Measurements from ENCODE around the gene COL4A4. TPM values are rescaled to one million over a fixed set of nuclear protein-coding genes. Genes with fewer than 3 reads are reported as not detected.

Gene COL4A4
- total RNA-seq, 4 donors from 2014 or later: 5.0 to 5.5 (median 5.2) TPM

DNA sequence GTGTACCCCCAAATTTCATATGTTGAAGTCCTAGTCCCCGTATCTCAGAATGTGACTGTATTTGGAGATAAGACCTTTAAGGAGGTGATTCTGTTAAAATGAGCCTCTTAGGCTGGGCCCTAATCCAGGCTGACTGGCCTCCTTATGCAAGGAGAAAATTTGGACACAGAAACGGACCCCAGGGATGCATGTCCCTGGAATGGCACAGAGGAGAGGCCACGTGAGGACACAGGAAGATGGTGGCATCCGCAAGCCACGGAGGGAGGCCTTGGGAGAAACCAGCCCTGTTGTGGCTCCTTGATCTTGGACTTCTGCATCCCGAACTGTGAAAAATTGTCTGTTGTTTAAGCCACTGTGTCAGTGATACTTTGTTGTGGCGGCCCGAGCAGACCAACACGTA lies 150.7 kb downstream of the COL4A4 start:
- no peaks in the 10 kb centered on the region for H3K4me1 ChIP-seq
- no peaks in the 10 kb centered on the region for H3K27me3 ChIP-seq
- H3K36me3 ChIP-seq: no peaks in the 10 kb centered on the region
- TF ChIP-seq POLR2A (IDR thresholded peaks at IDR 0.05): no peak
- no peak for TF ChIP-seq EP300 (IDR thresholded peaks at IDR 0.05)
- TF ChIP-seq, protein P1, sequence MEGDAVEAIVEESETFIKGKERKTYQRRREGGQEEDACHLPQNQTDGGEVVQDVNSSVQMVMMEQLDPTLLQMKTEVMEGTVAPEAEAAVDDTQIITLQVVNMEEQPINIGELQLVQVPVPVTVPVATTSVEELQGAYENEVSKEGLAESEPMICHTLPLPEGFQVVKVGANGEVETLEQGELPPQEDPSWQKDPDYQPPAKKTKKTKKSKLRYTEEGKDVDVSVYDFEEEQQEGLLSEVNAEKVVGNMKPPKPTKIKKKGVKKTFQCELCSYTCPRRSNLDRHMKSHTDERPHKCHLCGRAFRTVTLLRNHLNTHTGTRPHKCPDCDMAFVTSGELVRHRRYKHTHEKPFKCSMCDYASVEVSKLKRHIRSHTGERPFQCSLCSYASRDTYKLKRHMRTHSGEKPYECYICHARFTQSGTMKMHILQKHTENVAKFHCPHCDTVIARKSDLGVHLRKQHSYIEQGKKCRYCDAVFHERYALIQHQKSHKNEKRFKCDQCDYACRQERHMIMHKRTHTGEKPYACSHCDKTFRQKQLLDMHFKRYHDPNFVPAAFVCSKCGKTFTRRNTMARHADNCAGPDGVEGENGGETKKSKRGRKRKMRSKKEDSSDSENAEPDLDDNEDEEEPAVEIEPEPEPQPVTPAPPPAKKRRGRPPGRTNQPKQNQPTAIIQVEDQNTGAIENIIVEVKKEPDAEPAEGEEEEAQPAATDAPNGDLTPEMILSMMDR (IDR thresholded peaks at IDR 0.05): no peak
- TF ChIP-seq POLR2AphosphoS5 (IDR thresholded peaks at IDR 0.05): no peak
- no peaks in the 10 kb centered on the region for H3K9me3 ChIP-seq
- H3K27ac ChIP-seq: no peak overlapping the region
- no peak for ATAC-seq
- H3K4me3 ChIP-seq: no peak overlapping the region
- 81 to 91% methylated on average over 4 to 9 of the region's 9 CpGs for WGBS, 2 donors (ENCODE audit: low coverage in 1 of 2)

DNA sequence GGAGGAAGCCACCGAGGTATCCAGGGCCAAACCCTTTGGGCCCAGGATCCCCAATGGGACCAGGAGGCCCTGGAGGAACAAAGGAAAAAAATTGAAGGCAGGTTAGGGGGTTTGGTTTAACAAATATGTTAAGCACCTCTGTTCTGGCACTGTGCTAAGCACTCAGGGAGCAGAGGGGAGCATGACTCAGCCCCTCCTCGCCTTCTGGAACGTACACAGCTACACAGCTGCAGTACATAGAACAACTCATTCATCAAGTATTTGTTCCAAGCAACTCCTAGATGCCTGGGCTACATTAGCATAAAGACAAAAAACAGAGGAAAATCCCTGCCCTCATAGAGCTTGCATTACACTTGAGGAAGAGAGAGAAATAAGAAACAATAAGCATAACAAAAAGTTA lies 153.6 kb downstream of the COL4A4 start:
- no peak overlapping the region for H3K27ac ChIP-seq
- ATAC-seq: no peak
- no peaks in the 10 kb centered on the region for H3K4me1 ChIP-seq
- H3K9me3 ChIP-seq: no peaks in the 10 kb centered on the region
- no peaks in the 10 kb centered on the region for H3K36me3 ChIP-seq
- no peaks in the 10 kb centered on the region for H3K27me3 ChIP-seq
- 29% methylated on average over 2 of the region's 3 CpGs; no CpG with 5 or more reads in 1 of the 2 donors for WGBS, 2 donors (ENCODE audit: low coverage in 1 of 2)
- H3K4me3 ChIP-seq: no peak overlapping the region
- TF ChIP-seq POLR2AphosphoS5 (IDR thresholded peaks at IDR 0.05) (no peak), EP300 (IDR thresholded peaks at IDR 0.05) (no peak), POLR2A (IDR thresholded peaks at IDR 0.05) (no peak)
- TF ChIP-seq, protein P1 (IDR thresholded peaks at IDR 0.05): no peak

DNA sequence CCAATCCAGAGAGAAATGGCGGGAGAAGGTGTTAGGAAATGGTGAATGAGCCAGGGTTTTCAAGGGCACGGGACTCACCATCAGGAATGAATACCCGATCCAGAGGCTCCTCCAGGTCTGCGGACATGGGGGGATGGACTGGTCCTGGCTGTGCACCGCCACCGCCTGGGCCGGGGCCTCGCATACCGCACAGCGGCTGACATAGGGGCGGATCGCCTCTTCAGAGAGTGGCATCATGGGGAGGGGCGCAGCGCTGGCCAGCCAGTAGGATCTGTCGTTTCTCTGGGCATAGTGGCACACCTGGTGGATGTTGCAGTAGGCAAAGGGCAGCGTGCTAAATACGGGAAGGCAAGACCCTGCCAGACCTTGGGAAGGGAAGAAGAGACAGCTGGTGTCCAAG lies 156.1 kb downstream of the COL4A4 start:
- no peak for ATAC-seq
- WGBS, 2 donors (ENCODE audit: low coverage in 1 of 2): 93% methylated on average over 5 of the region's 17 CpGs; no CpG with 5 or more reads in 1 of the 2 donors
- no peaks in the 10 kb centered on the region for H3K36me3 ChIP-seq

DNA sequence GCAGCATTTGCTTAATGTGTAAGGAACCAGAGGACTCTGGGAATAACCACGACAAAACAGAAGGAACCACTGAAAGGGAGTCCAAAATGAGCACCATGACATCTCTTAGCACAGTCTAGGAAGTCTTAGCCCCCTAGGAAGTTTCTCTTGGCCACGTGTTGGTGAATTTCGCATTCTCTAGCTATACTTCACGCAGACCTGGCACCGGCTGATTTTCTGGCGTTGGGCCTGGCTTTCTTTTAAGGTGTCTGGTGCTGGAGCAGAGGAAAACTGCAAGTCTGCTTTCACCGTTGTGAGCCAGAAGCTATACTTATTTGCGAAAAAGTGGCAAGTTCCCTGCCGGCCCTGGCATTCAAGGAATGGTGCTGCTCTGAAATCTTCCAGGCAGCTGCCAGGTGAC lies 156.9 kb downstream of the COL4A4 start:
- H3K27ac ChIP-seq: no peak overlapping the region
- ATAC-seq: no peak
- no peaks in the 10 kb centered on the region for H3K27me3 ChIP-seq
- H3K36me3 ChIP-seq: no peaks in the 10 kb centered on the region
- WGBS, 2 donors (ENCODE audit: low coverage in 1 of 2): 65 to 75% methylated on average over 4 to 9 of the region's 9 CpGs
- H3K9me3 ChIP-seq: no peaks in the 10 kb centered on the region
- H3K4me1 ChIP-seq: no peaks in the 10 kb centered on the region
- no peak overlapping the region for H3K4me3 ChIP-seq
- TF ChIP-seq EP300 (IDR thresholded peaks at IDR 0.05): no peak
- TF ChIP-seq, protein P1 (IDR thresholded peaks at IDR 0.05): no peak
- no peak for TF ChIP-seq POLR2A (IDR thresholded peaks at IDR 0.05)

More for the DNA sequence above, 156.1 kb downstream of the COL4A4 start:
- Histone ChIP-seq H3K4me3 (no peak overlapping the region), H3K4me1 (no peaks in the 10 kb centered on the region), H3K27me3 (no peaks in the 10 kb centered on the region), H3K27ac (no peak overlapping the region), H3K9me3 (no peaks in the 10 kb centered on the region)
- TF ChIP-seq POLR2A (IDR thresholded peaks at IDR 0.05) (no peak), EP300 (IDR thresholded peaks at IDR 0.05) (no peak), POLR2AphosphoS5 (IDR thresholded peaks at IDR 0.05) (no peak)
- TF ChIP-seq, protein P1 (IDR thresholded peaks at IDR 0.05): no peak

DNA sequence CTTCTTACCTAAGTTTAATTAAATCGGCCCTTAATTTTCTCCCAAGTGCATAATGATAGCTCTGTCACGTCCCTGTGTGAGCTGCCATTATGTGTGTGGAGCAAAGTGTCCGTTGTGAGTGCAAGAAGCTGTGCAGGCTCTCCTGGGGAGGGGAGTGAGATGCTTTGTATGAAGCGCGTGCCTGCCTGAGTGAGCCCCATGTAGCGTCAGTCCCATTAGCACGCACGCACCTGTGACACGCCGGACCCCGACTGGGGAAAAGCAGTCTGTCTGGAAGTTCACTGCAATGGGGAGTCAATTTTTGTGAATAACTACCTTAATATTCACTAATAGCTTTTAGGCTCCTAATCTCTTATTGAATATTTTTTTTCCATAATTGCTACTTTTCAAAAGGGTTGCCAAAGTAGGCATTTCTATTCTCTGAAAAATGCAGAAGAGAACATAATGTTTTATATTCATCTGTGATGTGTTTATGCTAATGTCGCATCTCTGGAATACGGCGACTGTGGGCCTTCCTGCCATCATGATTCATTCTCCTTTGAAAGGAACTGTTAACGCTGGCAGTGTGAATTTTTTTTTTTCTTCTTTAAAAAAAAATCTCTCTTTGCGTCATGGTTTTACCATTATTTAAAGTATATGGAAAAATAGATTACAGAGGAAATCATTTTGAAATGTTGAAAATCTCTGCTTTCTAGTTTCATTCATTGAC lies 157.7 kb downstream of the COL4A4 start:
- H3K27me3 ChIP-seq: no peaks in the 10 kb centered on the region
- no peak overlapping the region for H3K27ac ChIP-seq
- 44 to 73% methylated on average over 7 to 16 of the region's 16 CpGs for WGBS, 2 donors (ENCODE audit: low coverage in 1 of 2)
- H3K4me3 ChIP-seq: no peak overlapping the region
- no peaks in the 10 kb centered on the region for H3K9me3 ChIP-seq
- ATAC-seq: no peak
- no peaks in the 10 kb centered on the region for H3K4me1 ChIP-seq
- peaks cover 0 to 2% of the 10 kb centered on the region in 2 donors for H3K36me3 ChIP-seq
- TF ChIP-seq POLR2AphosphoS5 (IDR thresholded peaks at IDR 0.05) (no peak), EP300 (IDR thresholded peaks at IDR 0.05) (no peak), POLR2A (IDR thresholded peaks at IDR 0.05) (no peak)
- TF ChIP-seq, protein P1 (IDR thresholded peaks at IDR 0.05): no peak
